HL-60 (cell line): ENCODE data around the gene GALNT9.

Experiments used
- DNase-seq, 2 experiments: peaks; one replicate each; pipeline ENCODE4 v3.0.0-alpha.2; 2010 to 2020; ENCODE audit warnings: low read depth in 1 of 2, low spot score in 1 of 2
- H3K27ac ChIP-seq: fragments of 250-450 bp; sonication (Bioruptor Pico); replicated peaks from 2 replicates; pipeline ENCODE4 v1.5.1; 2020; ENCODE audit warnings: mild to moderate bottlenecking, moderate library complexity
- H3K27me3 ChIP-seq: fragments of 250-450 bp; sonication (Bioruptor Pico); 2 replicates; pipeline ENCODE4 v1.5.1; 2021; ENCODE audit warnings: mild to moderate bottlenecking, moderate library complexity; ENCODE audit not compliant: insufficient read depth, poor library complexity, severe bottlenecking
- H3K4me3 ChIP-seq: replicated peaks from 2 replicates; pipeline ENCODE4 v1.5.1; 2011; ENCODE audit warnings: mild to moderate bottlenecking, control low read depth, low read length; ENCODE audit not compliant: insufficient read depth
- GABPA ChIP-seq: IDR thresholded peaks from 2 replicates; pipeline ENCODE4 v1.6.1; 2012; ENCODE audit warnings: low read depth
- POLR2AphosphoS5 ChIP-seq: IDR thresholded peaks from 2 replicates; pipeline ENCODE4 v1.6.1; 2012; ENCODE audit warnings: low read depth
- REST ChIP-seq: IDR thresholded peaks from 2 replicates; pipeline ENCODE4 v1.6.1; 2012; ENCODE audit warnings: low read depth; ENCODE audit not compliant: insufficient replicate concordance
- SPI1 ChIP-seq: IDR thresholded peaks from 2 replicates; pipeline ENCODE4 v1.6.1; 2012; ENCODE audit warnings: low read depth, mild to moderate bottlenecking, borderline replicate concordance
- TF ChIP-seq, protein P1 (sequence below): IDR thresholded peaks from one replicate; pipeline ENCODE4 v1.5.1; 2011; ENCODE audit warnings: low read length, control low read depth, inconsistent platforms; ENCODE audit not compliant: insufficient read depth

The GALNT9 gene

GRCh38 chr12:132282031-132282949, 47.1 kb downstream of the GALNT9 start:
- no peak overlapping the region for H3K27ac ChIP-seq
- DNase-seq = no peak
- H3K27me3 ChIP-seq = peaks cover 24% of the 10 kb centered on the region
- no peak overlapping the region for H3K4me3 ChIP-seq
- no peak for TF ChIP-seq POLR2AphosphoS5
- TF ChIP-seq, protein P1, sequence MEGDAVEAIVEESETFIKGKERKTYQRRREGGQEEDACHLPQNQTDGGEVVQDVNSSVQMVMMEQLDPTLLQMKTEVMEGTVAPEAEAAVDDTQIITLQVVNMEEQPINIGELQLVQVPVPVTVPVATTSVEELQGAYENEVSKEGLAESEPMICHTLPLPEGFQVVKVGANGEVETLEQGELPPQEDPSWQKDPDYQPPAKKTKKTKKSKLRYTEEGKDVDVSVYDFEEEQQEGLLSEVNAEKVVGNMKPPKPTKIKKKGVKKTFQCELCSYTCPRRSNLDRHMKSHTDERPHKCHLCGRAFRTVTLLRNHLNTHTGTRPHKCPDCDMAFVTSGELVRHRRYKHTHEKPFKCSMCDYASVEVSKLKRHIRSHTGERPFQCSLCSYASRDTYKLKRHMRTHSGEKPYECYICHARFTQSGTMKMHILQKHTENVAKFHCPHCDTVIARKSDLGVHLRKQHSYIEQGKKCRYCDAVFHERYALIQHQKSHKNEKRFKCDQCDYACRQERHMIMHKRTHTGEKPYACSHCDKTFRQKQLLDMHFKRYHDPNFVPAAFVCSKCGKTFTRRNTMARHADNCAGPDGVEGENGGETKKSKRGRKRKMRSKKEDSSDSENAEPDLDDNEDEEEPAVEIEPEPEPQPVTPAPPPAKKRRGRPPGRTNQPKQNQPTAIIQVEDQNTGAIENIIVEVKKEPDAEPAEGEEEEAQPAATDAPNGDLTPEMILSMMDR = no peak
- no peak for TF ChIP-seq REST
- TF ChIP-seq SPI1 = no peak
- no peak for TF ChIP-seq GABPA

DNA sequence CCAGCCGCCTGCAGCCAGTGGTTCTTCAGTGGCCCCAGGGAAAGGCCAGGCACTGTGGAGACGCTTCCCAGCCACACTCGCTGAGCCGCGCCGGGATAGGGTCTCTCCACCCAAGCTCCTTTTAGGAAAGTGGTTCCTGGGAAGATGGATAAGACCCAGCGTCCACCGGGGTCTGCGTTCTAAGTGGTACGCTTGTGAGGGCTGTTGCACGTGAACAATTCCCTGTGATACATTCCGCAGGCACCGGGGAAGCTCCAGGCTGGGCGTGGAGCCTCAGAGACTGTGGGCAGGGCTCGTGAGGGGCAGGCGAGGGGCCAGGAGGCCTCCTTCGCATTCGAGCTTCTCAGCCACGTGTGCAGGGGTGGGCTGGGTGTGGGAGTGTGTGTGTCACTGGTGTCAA, 48.4 kb downstream of the GALNT9 start:
- Histone ChIP-seq H3K27ac (no peak overlapping the region), H3K27me3 (peaks cover 31% of the 10 kb centered on the region), H3K4me3 (no peak overlapping the region)
- no peak for DNase-seq
- TF ChIP-seq POLR2AphosphoS5 (no peak), GABPA (no peak)

GRCh38 chr12:132280406-132280805, 49.0 kb downstream of the GALNT9 start:
- no peak for TF ChIP-seq GABPA
- TF ChIP-seq SPI1 = no peak
- no peak for TF ChIP-seq POLR2AphosphoS5
- TF ChIP-seq, protein P1 = no peak
- no peak for TF ChIP-seq REST
- peaks cover 24% of the 10 kb centered on the region for H3K27me3 ChIP-seq
- H3K4me3 ChIP-seq = no peak overlapping the region
- H3K27ac ChIP-seq = no peak overlapping the region
- DNase-seq = no peak

- TF ChIP-seq POLR2AphosphoS5 (no peak), SPI1 (no peak), REST (no peak), GABPA (no peak)
- TF ChIP-seq, protein P1 = no peak
- no peak overlapping the region for H3K4me3 ChIP-seq
- peaks cover 24% of the 10 kb centered on the region for H3K27me3 ChIP-seq
- DNase-seq = no peak
- no peak overlapping the region for H3K27ac ChIP-seq
These were observed 49.5 kb downstream of the GALNT9 start for GRCh38 chr12:132279930-132280329.
